ENCODE data around the gene TMED9. TPM values are rescaled to one million over a fixed set of nuclear protein-coding genes. Genes with fewer than 3 reads are reported as not detected.

TMED9 gene
- total and polyA plus RNA-seq, 10 of the 15 experiments (the other 5 are each of a cell fraction or from before 2014, with no cell fraction given) = 35.7 to 144 (median 105) TPM

DNA sequence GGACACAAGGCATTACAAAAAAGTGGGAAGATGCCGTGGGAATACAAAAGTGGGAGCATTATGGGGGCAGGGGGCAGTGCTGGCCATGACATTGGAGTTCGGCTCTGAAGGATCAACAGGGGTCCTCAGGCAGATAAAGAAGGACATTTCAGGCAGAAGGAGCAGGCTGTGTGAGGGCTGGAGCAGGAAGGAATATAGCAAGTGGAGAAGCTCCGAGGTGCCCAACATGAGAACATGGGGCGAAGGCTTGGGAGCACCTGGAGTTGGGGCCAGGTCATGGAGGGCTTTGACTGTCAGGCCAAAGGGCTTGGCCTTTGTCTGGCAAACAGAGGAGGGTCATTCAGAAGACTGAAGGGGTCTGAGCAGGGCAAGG, 10.4 kb downstream of the TMED9 start:
- Histone ChIP-seq H3K9me3 (replicated peaks; ENCODE audit: control insufficient read depth, insufficient read depth, low read length) (no peaks in the 10 kb centered on the region), H3K4me3 (no peak overlapping the region), H3K27ac (ENCODE audit: control insufficient read depth, insufficient read depth) (no peak overlapping the region), H4K20me1 (ENCODE audit: control insufficient read depth, insufficient read depth) (no peaks in the 10 kb centered on the region), H3K27me3 (replicated peaks in 1 of 2; ENCODE audit: control insufficient read depth in 2 of 2, insufficient read depth in 2 of 2, low read length in 1 of 2) (no peaks in the 10 kb centered on the region), H2AFZ (ENCODE audit: control insufficient read depth, low read depth, low read length) (no peak overlapping the region), H3K79me2 (ENCODE audit: control insufficient read depth, insufficient read depth, low read length) (peaks cover 13% of the 10 kb centered on the region), H3K9ac (ENCODE audit: control insufficient read depth, insufficient read depth, low read length) (no peak overlapping the region), H3K36me3 (ENCODE audit: control insufficient read depth in 2 of 2, insufficient read depth in 2 of 2, low read length in 1 of 2) (0 out of 4 replicates have a peak, but pooled peaks cover 0 to under 1% of the 10 kb centered on the region in 2 experiments), H3K4me1 (ENCODE audit: control insufficient read depth, insufficient read depth, low read length) (peaks cover 3% of the 10 kb centered on the region; the same call in 1 of the 2 replicates), H3K4me2 (ENCODE audit: control insufficient read depth, insufficient read depth) (no peak overlapping the region)
- FAIRE-seq (no peak), ATAC-seq (no peak), DNase-seq (ENCODE audit: low read depth, low spot score) (no peak)
- CTCF ChIA-PET = no interaction called here
- in situ Hi-C loops (cut with MboI) (loop anchor here (10.0 to 25.0 kb wide), 3 partner anchors 462 to 1565 kb away; no protein-coding TSS in a partner anchor), intact Hi-C loops (cut with micrococcal nuclease; ENCODE audit: unreplicated experiment) (loop anchor here (5.0 kb wide), 1 partner anchor 95 kb away; the partner anchor contains the start of gene DOK3)
- POLR2A ChIA-PET = interaction anchor here (0.6 kb wide), 1 partner anchor 94 kb away, joined by 3 read pairs; no protein-coding TSS in a partner anchor
- RAD21 ChIA-PET (ENCODE audit: unreplicated experiment) = interaction anchor here (0.6 kb wide), 1 partner anchor 649 kb away, joined by 5 read pairs; no protein-coding TSS in a partner anchor
- WGBS (ENCODE audit: insufficient coverage, insufficient replicate concordance, low lambda C conversion rate, missing lambda C conversion rate) = 100% methylated on average over 4 of the region's 4 CpGs
- SMC1A ChIA-PET (ENCODE audit: uncharacterized antibody, unreplicated experiment) = interaction anchor here (0.6 to 1.1 kb wide), 2 partner anchors 57 to 139 kb away, joined by 3 read pairs; no protein-coding TSS in a partner anchor
- no TSS peak for BruUV-seq (replicated peaks)
- TF ChIP-seq ZBTB40 (IDR thresholded peaks at IDR 0.05; ENCODE audit: borderline replicate concordance) (no peak), ZBTB11 (CRISPR knock-in tag; IDR thresholded peaks at IDR 0.05) (no peak), RFX5 (IDR thresholded peaks at IDR 0.05; ENCODE audit: low read depth, low read length) (no peak), EED (IDR thresholded peaks at IDR 0.05; ENCODE audit: low read depth) (no peak)
- TF ChIP-seq, protein P1, sequence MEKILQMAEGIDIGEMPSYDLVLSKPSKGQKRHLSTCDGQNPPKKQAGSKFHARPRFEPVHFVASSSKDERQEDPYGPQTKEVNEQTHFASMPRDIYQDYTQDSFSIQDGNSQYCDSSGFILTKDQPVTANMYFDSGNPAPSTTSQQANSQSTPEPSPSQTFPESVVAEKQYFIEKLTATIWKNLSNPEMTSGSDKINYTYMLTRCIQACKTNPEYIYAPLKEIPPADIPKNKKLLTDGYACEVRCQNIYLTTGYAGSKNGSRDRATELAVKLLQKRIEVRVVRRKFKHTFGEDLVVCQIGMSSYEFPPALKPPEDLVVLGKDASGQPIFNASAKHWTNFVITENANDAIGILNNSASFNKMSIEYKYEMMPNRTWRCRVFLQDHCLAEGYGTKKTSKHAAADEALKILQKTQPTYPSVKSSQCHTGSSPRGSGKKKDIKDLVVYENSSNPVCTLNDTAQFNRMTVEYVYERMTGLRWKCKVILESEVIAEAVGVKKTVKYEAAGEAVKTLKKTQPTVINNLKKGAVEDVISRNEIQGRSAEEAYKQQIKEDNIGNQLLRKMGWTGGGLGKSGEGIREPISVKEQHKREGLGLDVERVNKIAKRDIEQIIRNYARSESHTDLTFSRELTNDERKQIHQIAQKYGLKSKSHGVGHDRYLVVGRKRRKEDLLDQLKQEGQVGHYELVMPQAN (conservative IDR thresholded peaks at IDR 0.05) = no peak
- TF ChIP-seq, protein P2, sequence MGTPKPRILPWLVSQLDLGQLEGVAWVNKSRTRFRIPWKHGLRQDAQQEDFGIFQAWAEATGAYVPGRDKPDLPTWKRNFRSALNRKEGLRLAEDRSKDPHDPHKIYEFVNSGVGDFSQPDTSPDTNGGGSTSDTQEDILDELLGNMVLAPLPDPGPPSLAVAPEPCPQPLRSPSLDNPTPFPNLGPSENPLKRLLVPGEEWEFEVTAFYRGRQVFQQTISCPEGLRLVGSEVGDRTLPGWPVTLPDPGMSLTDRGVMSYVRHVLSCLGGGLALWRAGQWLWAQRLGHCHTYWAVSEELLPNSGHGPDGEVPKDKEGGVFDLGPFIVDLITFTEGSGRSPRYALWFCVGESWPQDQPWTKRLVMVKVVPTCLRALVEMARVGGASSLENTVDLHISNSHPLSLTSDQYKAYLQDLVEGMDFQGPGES (IDR thresholded peaks at IDR 0.05) = no peak
- TF ChIP-seq, protein P3, sequence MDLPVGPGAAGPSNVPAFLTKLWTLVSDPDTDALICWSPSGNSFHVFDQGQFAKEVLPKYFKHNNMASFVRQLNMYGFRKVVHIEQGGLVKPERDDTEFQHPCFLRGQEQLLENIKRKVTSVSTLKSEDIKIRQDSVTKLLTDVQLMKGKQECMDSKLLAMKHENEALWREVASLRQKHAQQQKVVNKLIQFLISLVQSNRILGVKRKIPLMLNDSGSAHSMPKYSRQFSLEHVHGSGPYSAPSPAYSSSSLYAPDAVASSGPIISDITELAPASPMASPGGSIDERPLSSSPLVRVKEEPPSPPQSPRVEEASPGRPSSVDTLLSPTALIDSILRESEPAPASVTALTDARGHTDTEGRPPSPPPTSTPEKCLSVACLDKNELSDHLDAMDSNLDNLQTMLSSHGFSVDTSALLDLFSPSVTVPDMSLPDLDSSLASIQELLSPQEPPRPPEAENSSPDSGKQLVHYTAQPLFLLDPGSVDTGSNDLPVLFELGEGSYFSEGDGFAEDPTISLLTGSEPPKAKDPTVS (IDR thresholded peaks at IDR 0.05; ENCODE audit: low read depth, low read length) = no peak
